ENCODE data around the gene DNER. TPM values are rescaled to one million over a fixed set of nuclear protein-coding genes. Genes with fewer than 3 reads are reported as not detected.

DNER gene
- total RNA-seq, 3 donors from 2014 or later, result 1.3 to 2.6 (median 1.6) TPM

DNA sequence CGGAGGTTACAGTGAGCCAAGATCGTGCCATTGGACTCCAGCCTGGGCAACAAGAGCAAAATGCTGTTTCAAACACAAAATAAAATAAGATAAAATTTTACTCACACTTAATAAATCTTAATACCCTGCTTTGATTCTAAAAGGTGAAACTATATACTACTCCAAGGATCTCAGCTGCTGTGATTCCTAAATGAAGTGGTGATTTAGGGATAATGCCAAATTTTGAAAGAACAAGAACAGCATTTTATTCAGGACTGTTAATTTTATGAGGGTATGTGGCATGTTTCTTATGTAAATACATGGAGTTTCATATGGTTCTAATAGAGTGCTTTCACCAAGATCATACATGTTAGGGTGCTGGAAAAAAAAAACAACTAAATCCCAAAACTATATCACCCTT lies 243.6 kb downstream of the DNER start:
- intact Hi-C loops (cut with DNase I; ENCODE audit: low total_unique reads), result no loop called here
- H3K9me3 ChIP-seq, result no peaks in the 10 kb centered on the region
- H3K4me1 ChIP-seq, result no peaks in the 10 kb centered on the region
- DNase-seq (ENCODE audit: low spot score in 2 of 2), result no peak
- TF ChIP-seq POLR2A (IDR thresholded peaks at IDR 0.05) (no peak), POLR2AphosphoS5 (IDR thresholded peaks at IDR 0.05) (no peak)
- TF ChIP-seq, protein P1, sequence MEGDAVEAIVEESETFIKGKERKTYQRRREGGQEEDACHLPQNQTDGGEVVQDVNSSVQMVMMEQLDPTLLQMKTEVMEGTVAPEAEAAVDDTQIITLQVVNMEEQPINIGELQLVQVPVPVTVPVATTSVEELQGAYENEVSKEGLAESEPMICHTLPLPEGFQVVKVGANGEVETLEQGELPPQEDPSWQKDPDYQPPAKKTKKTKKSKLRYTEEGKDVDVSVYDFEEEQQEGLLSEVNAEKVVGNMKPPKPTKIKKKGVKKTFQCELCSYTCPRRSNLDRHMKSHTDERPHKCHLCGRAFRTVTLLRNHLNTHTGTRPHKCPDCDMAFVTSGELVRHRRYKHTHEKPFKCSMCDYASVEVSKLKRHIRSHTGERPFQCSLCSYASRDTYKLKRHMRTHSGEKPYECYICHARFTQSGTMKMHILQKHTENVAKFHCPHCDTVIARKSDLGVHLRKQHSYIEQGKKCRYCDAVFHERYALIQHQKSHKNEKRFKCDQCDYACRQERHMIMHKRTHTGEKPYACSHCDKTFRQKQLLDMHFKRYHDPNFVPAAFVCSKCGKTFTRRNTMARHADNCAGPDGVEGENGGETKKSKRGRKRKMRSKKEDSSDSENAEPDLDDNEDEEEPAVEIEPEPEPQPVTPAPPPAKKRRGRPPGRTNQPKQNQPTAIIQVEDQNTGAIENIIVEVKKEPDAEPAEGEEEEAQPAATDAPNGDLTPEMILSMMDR (IDR thresholded peaks at IDR 0.05), result no peak
- H3K27me3 ChIP-seq, result no peaks in the 10 kb centered on the region
- H3K27ac ChIP-seq, result no peak overlapping the region
- H3K4me3 ChIP-seq, result no peak overlapping the region
- no peaks in the 10 kb centered on the region for H3K36me3 ChIP-seq

DNA sequence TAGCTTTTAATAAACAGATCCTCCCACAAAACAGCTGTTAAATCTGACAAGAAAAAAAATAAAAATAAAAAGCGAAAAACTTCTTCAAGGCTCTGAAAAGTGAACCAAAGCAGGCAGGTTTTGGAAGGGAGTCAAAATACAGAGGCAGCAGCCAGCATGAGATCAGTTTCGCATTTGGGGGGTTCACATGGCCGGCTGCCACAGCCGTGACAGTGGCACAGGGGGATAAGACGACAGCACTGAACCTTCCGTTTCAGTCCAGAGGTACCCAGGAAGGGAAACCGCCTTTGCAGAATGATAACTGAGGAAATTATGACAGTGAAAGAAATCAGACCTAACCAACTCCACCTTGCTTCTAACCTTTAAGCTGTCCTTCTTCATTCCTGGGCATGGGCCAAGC lies 246.6 kb downstream of the DNER start:
- no peak for TF ChIP-seq POLR2AphosphoS5 (IDR thresholded peaks at IDR 0.05)
- TF ChIP-seq POLR2A (IDR thresholded peaks at IDR 0.05), result no peak
- TF ChIP-seq, protein P1 (IDR thresholded peaks at IDR 0.05), result no peak

DNA sequence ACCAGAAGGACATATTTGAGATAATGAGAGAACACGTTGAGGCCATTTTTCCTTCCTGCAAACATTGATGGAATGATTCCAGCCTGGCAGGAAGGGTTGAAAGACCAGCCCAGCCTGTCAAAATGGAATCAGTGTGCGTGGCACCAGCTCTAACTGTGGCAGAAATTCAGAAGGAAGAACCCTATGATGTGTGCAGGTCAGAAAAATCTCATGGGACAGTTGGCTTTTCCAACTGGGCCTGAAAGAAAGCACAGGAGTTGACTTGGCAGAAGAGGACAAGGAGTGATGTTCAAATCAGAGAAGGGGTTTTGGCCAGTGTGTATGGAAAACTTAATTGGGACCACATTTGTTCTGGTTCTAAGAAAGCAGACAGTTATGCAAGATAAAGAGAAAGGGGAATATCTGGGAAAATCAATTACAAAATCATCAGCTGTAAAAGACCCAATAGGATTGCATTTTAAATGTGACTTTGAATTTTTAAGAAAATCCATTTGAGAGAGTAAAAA lies 250.5 kb downstream of the DNER start:
- Histone ChIP-seq H3K27ac (peak overlapping the region; percentile 20 to 69), H3K36me3 (no peaks in the 10 kb centered on the region)
- DNase-seq (ENCODE audit: low spot score in 2 of 2), result no peak

More for the DNA sequence above, 246.6 kb downstream of the DNER start:
- Histone ChIP-seq H3K27ac (no peak overlapping the region), H3K4me3 (no peak overlapping the region), H3K9me3 (no peaks in the 10 kb centered on the region), H3K36me3 (no peaks in the 10 kb centered on the region), H3K27me3 (no peaks in the 10 kb centered on the region), H3K4me1 (no peaks in the 10 kb centered on the region)
- intact Hi-C loops (cut with DNase I; ENCODE audit: low total_unique reads), result no loop called here
- DNase-seq (ENCODE audit: low spot score in 2 of 2), result no peak

DNA sequence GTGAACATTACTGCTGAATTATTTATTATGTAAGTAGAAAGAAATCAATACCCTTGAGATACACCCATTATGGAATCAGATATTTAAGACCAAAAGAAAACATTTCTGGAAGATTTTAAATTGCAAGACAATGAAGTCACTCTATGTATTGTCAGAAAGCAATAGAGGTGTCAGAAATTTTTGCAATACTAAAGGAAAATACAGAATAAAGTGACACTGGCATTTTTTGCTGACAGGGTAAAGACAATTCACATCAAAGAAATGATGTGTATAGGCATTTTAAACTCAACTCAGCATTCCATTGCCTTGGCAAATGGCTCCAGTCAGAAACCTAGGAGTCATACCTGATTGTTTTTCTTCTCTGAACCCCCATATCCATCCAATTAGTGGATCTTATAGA lies 252.2 kb downstream of the DNER start:
- Histone ChIP-seq H3K9me3 (no peaks in the 10 kb centered on the region), H3K4me1 (no peaks in the 10 kb centered on the region), H3K27me3 (no peaks in the 10 kb centered on the region), H3K36me3 (no peaks in the 10 kb centered on the region), H3K27ac (no peak overlapping the region), H3K4me3 (no peak overlapping the region)
- DNase-seq (ENCODE audit: low spot score in 2 of 2), result no peak
- intact Hi-C loops (cut with DNase I; ENCODE audit: low total_unique reads), result no loop called here
- TF ChIP-seq POLR2A (IDR thresholded peaks at IDR 0.05), result no peak
- TF ChIP-seq, protein P1 (IDR thresholded peaks at IDR 0.05), result no peak
- no peak for TF ChIP-seq POLR2AphosphoS5 (IDR thresholded peaks at IDR 0.05)

More for the DNA sequence above, 250.5 kb downstream of the DNER start:
- no peaks in the 10 kb centered on the region for H3K27me3 ChIP-seq
- intact Hi-C loops (cut with DNase I; ENCODE audit: low total_unique reads), result no loop called here
- no peak for TF ChIP-seq POLR2A (IDR thresholded peaks at IDR 0.05)
- TF ChIP-seq POLR2AphosphoS5 (IDR thresholded peaks at IDR 0.05), result peak in 2 of 3 donors; percentile 28 to 73
- TF ChIP-seq, protein P1 (IDR thresholded peaks at IDR 0.05), result no peak
- no peak overlapping the region for H3K4me3 ChIP-seq
- H3K9me3 ChIP-seq, result no peaks in the 10 kb centered on the region
- H3K4me1 ChIP-seq, result no peaks in the 10 kb centered on the region

DNA sequence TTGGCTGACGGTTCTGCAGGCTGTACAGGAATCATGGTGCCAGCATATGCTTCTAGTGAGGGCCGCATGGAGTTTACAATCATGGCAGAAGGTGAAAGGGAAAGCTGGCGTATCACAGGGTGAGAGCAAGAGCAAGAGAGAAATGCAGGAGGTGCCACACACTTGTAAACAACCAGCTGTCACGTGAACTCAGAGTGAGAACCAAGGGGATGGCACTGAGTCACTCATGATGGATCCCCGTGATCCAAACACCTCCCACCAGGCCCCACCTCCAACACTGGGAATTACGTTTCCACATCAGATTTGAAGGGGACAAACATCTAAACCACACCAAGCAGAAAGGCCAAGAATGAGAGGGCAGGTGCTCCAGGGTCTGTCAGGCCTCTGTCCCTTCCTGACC lies 258.3 kb downstream of the DNER start:
- intact Hi-C loops (cut with DNase I; ENCODE audit: low total_unique reads), result no loop called here
- H3K4me3 ChIP-seq, result no peak overlapping the region
- H3K27ac ChIP-seq, result no peak overlapping the region
- no peaks in the 10 kb centered on the region for H3K4me1 ChIP-seq
- no peaks in the 10 kb centered on the region for H3K36me3 ChIP-seq
- no peaks in the 10 kb centered on the region for H3K9me3 ChIP-seq
- H3K27me3 ChIP-seq, result no peaks in the 10 kb centered on the region
- no peak for DNase-seq (ENCODE audit: low spot score in 2 of 2)
- TF ChIP-seq POLR2A (IDR thresholded peaks at IDR 0.05) (no peak), POLR2AphosphoS5 (IDR thresholded peaks at IDR 0.05) (no peak)
- TF ChIP-seq, protein P1 (IDR thresholded peaks at IDR 0.05), result no peak

Data from breast epithelium (tissue), 4 donors.